HL-60/S4 treated with retinoic acid at 250 ng/mL for 4 days and 3 days (cell line): ENCODE measurements around the gene OPCML.

Experiments used
- in situ Hi-C: fragments of 300-500 bp; cut with MboI; formaldehyde crosslinking; loops from 2 replicates; pipeline ENCODE4 v1.7.0; 2022; ENCODE audit warnings: low sequenced_read_pairs

Gene OPCML

DNA sequence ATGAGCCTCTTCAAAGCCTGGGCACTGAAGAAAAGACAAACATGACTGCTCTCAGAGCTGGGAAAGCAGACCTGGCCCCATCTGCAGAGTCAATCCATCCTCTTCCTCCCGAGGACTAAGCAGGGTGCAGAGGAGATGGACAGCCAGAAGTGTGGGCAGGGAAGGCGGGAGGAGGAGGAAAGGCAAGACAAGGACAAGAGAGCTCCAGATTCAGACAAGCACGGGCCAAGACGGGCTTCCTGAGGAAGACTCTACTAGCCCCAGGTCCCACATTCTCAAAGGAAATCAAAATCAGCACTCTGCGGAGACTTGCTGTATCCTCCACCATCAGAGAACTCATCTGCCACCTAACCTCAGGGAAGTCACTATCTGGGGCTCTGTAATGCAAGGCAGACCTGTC is 28.5 kb downstream of the OPCML start:
- in situ Hi-C loops, result no loop called here

DNA sequence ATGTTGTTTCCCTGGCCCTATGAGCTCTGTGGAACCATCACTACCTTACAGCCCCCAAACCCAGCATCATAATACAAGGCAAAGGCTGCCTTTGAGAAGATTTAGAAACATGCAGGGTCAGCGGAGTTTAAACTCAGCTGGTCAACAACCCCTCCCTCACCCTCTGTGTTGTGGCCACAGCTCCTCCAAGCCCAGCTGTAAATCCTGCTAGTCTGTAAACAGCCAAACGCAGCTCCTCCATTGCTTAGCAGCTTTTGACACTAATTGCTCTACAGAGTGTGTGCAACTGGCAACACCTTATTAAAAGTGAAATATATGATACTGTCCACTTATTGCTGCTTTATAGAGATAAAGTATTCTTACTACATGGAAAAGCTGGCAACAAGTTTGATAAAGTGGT is 29.1 kb downstream of the OPCML start:
- in situ Hi-C loops, result no loop called here

DNA sequence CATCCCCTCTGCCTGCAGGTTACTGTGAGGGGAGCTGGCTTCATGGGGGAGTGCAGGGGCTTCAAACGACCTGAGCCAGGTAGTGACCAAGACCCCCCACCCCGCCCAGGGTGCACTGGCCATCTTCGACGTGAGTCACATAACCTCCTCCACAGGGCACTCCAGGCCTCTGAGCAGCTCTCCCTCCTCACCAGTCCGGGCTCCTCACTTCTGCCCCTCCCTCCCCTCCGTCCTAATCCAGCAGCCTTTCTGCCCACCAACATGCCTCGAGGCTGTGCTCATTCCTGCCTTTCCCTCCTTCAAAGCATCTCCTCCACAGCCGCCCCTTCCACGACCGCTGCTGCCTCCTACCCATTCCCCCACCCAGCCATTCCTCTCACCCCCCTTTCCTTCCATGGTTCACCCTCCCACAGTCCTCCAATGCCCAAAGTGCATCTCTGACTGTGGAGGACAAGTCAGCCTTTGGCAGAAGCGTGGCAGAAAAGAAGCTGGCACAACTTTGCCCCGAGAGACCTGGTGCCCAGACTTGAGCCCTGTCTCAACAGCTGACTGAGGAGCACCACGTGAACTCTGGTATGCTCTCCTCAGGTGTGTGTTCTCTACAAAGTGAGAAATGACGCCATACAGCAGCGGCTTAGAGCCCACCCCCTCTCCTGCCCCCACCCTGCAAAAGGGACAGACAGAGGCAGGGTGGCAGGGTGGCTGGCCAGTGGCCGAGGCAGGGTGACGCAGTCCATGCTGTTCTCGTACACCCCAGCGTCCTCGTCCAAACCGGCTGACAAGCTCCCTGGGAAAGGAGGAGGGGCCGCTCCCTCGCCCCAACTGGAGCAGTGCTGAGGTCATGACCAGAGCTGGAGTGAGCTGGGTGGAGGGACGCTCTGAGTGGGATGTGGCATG is 30.4 kb downstream of the OPCML start:
- in situ Hi-C loops, result no loop called here

DNA sequence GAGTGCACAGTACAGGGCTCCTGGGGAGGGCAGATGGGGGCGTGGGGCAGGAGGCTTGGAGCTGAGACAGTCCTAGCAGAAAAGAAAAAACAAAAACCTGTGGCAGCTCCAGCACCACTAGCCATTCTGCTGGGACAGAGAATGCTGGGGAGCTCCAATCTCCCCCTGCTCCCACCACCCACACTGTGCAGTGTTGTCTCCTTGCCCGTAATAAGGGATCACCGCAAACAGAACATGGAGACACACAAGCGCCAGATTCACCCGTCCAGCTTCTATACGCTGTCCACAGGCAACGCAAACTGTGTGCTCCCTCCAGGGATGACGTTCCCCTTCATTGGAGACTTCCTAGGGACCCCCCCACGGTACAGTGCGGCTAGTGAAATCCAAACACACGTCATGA is 31.4 kb downstream of the OPCML start:
- in situ Hi-C loops, result no loop called here

DNA sequence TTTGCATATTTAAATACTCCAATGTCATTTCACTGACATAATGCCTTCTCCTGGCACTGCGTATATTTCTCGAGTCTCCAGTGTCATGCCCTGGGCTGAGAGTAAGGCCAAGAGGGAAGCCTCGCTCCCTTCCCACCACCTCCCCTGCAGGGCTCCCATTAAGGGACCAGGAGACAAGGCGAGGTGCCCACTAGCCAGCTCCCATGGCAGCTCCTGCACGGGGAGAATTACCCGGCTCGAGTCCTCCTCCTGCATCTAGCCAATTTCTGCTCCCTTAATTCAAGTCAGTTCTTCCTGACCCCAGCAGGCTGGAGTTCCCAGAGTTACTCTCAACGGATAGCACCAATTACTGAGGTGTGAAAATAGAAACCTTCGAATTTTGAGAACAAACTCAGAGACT is 31.9 kb downstream of the OPCML start:
- in situ Hi-C loops, result no loop called here

DNA sequence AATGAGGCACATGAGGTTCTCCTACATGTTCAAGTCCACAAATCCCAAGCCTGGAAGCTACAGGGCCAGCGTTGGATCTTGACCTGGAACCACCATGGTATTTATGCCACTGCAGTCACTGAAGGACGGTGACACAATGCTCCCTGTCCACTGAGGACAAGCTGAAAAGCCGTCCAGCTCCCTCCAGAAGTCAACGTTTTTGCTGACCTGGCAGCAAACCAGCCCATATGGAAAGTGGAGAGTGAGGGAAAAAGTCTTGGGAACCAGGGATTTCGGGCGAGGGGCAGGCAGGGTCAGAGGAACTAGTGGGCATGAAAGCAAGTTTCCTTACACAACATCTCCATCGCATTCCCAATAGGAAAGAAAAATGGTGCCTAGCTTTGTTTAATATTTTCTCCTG is 33.3 kb downstream of the OPCML start:
- in situ Hi-C loops, result no loop called here

DNA sequence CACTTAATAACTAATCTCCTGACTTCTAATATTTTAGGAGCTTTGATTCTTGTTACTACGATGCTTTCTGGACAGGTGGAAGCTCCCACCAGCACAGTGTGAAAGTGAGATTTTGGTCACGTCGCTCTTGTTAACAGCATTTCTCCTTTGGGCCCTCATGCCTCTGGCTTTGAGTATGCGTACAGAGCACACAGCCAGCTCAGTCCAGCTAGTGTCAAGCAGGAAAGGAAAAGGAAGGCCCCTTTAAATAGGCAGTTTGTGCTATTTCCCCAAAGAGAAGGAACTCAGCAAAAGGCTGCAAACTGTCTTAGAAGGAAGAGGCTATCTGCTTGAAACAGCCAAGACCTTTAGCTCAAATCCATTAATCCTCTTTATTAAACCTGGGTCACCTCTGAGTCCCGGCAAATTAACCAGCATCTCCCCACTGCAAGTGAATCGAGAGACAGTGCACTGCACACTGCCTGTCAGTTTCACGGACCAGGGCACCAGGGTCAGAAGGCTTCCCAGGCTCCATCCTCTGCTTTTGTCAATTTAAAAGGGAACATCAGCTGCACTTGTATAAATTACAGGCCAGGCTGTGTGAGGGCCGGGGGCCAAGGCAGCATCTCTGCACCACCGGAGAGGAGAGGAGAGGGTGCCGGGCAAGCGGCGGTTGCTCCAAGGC is 34.7 kb downstream of the OPCML start:
- in situ Hi-C loops, result no loop called here

DNA sequence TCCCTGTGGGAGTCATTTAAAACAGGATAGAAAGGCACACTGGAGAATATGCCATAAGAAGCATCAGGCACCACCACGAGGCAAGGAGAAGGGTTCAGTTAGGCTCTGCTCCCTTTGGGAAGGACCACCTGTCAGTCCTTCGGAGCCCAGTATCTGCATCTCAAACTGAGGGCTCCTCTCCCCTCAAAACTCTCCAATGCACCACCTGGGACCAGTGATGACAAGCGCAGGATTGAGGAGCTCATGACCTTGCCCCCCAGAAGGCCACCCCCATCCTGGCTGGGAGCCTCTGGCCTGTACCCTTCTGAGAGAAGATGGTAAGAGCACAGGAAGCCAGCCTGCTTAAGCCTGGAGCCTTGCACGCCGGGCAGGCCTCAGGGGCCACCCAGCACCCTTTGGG is 39.4 kb downstream of the OPCML start:
- in situ Hi-C loops, result no loop called here

DNA sequence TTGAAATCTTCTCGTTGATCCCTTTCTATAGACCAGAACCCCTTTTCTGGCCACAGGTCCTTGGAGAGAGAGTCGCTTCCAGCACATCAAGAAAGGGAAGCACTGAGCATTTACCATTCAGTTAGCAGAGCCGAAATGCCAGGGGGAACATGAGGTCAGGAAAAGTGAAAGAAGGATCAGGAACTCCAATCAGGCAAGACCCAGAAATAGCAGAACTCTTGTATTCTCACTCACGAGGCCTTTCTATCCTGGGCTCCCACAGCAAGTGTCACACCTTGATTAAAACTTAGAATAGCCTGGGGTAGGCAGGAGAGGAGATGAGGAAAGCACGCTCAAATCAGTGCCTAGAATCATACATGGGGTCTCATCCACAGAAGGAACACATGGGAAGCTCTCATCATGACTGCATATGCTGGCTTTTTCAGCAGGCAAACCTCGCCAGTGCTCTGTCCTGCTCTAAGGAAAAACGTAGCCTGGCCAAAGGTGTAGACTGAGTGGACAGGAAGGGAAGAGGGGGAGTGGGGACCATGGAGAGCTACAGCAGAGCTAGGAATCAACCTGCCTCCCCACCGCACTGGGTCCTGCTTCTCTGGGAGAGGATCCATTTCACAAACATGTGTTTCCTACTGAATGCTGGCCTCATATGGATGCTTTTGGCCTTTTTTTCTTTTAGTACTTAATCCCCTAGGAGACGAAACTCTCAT is 40.5 kb downstream of the OPCML start:
- in situ Hi-C loops, result no loop called here

DNA sequence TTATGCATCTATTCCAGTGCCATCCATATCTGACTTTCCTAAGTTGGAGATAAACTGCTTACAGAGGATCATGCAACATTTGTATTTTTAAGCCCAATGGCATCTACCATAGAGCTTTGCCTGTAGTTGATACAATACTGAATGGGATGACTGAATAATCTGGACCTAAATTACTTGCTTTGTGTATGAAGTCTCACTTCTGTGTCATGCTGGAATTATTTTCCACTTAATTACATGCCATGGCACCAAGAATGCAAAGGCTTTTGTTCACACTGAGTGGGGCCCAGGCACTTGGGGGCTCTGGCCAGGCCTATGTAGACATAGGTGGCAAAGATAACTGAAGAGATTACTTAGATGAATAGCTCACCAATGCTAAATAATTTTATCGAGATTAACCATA is 51.6 kb downstream of the OPCML start:
- in situ Hi-C loops, result no loop called here

DNA sequence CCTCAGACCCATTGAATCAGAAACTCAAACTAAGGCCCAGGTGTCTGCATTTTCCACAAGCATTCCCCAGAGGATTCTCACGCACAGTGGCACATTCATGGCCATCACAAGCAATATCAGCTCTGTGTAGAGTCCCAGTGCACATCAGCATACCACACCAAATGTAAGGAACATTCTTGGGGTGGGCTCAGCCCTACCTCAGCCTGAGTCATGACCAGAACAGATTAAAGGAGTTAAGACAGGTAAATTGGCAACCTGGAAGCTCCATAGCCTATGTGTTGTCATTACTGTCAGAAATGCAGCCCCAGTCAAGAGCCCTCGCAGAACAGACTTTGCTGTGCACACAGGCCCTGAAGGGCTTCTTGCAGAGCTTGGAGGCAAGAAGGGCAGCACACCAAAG is 53.1 kb downstream of the OPCML start:
- in situ Hi-C loops, result no loop called here

DNA sequence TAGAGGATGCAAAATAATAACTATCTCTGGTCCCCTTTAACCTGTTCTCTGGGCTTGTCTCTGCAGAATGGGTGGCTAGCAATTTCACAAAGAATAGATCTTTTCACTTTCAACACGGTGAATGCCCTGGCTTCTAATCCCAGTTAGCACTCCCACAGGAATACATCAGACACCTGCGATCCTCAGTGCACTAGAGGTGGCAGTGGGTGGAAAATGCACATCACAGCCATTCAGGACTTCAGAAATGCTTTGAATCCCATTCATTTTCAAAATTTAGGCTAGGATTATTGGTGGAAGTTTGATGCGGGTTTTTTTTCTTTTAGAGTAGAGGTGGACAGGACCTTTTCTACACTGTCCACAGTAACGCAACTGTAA is 55.1 kb downstream of the OPCML start:
- in situ Hi-C loops, result no loop called here

DNA sequence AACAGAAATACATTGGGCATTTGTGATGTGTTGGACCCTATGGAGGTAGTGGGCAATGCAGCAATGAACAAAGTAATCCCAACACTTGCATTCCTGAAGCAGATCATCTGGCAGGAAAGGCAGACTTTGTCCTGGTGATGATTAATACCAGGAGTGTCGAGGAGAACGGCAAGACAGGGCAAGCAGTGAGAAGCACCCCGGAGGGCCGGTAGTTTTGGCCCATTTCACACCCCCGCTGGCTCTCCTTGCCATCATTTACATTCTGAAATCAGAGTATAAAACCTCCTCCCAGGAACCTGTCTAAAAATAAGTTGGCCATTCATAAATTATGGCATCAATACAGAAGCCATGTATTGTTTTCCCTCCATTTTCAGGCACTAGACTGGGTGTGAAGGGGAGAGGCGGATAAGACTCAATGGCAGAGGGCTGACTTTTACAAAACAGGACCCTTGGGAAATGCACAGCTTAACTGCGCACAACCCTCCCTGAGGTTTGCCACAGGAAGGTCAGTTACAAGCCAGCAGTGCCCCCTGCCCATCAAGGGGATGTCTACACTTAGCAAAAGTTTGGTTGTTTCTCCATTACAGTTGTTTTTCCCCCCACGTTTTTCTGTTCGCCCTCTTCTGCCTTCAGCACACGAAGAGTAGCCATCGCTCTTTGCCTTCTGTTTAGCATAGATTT is 55.6 kb downstream of the OPCML start:
- in situ Hi-C loops, result no loop called here

DNA sequence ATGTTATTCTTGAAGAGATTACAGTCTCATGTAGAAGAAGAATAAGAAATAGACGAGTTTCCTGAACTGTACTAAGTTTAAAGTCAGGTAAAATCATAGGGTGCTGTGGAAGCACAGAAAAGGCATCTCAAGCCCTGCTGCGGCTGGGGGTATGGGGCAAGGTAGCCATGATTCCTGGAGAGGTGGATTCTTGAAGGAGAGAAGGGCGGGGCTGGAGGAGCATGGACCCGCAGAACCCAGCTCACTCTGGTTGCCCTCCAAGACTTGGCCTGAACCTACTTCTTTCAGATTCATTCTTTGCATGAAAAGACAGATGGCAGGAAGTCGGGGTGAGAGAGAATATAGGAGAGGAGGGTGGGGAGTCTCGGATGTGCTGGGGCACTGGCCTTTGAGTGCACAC is 57.8 kb downstream of the OPCML start:
- in situ Hi-C loops, result no loop called here

DNA sequence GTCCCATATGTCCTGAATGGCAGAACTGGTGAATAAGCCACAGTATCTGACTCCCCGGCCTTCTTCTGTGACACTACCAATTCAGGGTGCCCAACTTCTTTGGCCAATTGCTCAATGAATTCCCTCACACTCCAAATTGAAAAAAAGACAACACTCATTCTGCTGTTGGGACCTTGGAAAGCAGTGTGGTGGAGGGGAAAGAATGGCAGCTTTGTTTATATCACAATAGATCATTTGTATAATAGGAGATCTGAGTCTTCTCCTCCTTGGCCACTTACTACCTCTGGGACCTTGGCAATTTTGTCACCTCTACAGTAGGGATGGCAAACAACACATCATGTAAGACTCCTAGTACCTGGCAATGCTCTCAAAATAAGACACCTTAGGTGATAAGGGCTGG is 64.6 kb downstream of the OPCML start:
- in situ Hi-C loops, result no loop called here

DNA sequence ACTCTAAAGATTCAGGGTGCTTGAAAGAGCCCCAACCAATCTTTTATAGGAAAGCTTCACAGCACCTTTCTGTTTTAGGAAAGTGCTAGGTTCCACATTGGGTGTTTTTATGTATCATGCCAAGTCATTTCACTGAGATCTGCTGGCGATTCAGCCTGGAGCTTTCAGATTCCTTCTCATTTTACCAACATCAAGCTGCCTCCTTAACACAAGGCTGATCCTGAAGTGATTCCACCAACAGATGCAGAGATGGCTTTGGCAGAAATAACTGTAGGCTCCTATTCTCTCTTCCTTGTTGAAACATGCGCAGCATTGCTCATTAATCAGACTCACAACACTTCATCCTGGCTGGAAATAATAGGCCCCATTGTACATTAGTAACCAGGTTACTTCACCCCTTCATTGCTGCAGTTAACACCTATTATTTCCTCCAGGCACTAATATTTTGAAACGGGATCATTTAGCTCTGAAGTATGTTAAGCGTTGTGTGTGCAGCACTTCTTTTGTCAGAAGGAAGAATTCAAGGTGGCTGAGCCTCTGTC is 89.0 kb downstream of the OPCML start:
- in situ Hi-C loops, result no loop called here

DNA sequence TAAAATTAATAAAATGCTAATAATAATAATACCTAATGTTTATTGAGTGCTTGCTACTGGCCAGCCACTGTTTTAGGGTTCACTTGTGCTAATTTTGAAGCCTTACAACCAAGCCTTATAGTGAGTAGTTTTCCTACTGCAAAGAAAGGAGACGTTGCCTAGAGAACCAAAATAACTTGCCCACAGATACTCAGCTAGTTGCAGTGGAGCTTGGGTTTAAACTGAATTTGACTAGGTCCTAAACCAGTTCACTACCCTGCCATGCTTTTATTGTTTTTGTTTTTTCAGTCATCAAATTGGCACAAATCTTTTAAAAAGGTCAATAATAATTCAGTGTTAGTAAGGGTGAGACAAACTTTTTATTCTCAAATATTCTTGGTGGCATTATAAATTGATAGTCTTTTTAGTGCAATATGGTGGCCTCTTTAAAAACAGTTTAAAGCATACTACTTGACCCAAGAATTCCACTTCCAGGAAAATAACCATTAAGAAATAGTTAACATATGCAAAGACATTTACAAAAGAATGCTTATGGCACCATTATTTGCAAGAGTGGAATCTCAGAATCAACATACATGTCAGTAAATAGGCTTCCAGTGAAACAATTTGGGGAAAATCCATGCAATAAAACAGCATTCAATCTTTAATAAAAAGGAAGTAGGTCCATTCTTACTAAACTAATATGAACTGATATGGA is 90.2 kb downstream of the OPCML start:
- in situ Hi-C loops, result no loop called here

DNA sequence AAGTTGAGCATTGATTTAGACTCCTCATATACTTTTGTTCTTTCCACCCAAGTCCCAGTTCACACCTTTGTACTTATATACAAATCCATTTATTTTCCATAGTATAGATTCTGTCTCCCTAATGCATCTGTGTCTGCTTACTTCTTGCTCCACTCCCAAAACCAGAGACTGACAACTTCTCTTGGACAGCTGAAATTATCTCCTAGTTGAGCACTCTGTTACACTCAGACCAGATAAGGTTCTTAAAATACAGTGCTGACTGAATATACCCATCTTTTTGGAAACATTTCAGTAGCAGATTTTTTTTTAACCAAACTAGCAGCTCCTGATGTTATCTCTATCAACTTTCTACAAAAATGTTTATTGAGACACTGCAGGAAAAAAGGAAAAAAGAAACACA is 106.3 kb downstream of the OPCML start:
- in situ Hi-C loops, result no loop called here

DNA sequence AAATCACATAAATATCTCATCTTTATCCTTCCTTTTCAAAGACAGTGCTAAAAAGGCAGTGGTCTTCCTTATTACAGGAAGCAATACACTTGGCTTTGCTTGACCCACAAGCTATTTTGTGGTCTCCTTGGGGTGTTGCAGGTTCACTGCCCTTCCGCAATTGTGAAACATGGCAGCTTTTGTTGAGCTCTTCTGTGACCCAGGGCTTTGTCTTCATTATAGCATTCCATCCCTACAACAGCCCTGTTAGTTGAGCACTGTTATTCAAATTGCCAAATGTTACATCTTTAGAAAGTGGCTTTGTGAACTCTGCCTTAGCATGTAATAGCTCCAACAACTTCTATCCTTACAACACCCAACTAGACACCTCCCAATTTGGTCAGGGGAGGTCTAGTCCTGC is 107.1 kb downstream of the OPCML start:
- in situ Hi-C loops, result no loop called here

DNA sequence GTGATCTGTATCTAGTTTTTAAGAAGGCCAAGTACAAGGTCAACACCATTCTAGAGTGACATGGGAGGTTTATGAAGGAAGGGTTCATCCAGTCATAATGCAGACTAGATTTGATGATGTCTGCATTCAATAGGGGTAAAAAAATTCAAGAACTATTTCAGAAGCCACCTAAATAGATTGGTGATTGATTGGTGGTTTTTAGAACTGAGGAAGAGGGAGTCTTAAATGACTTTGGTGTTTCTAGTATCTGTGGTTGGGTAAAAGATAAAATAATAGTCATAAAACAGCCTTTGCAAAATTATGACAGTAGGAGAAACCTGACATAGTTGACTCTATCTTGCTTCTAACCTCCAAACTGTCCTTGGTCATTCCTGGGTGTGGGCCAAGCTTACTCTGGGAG is 114.1 kb downstream of the OPCML start:
- in situ Hi-C loops, result no loop called here

DNA sequence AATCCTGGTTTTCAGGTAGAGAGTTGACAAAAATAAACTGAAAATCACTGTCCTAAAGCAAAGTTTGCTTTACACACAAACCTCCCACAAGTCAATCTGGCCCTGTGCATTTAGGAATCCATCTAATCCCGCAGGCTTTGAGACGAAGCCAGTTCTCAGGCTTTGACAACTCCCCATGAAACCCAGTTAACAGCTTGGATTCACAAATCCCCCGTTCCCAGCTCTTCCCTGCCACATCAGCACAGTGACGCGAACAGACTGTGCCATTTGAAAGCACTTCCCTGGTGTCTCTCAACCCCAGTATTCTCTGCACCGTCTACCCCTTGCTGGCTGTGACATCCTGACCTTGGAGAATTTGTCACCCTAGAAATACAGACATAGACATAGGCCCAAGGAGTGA is 117.8 kb downstream of the OPCML start:
- in situ Hi-C loops, result no loop called here
